Motor neuron (in vitro differentiated cells): Measurements from ENCODE around the gene B4GALT3. TPM values are rescaled to one million over a fixed set of nuclear protein-coding genes. Genes with fewer than 3 reads are reported as not detected.

Experiments
- ATAC-seq, 8 experiments: fragments of 200-7000 bp; cut with Tn5 transposase; replicated peaks in 6 of 8; 2 replicates each; pipeline ENCODE4 v1.8.0; 2021; ENCODE audit warnings: mild to moderate bottlenecking in 8 of 8, moderate library complexity in 8 of 8
- H3K27ac ChIP-seq, 2 donors: fragments of 250-450 bp; sonication (Bioruptor Pico); 2 replicates each; pipeline ENCODE4 v1.9.0; 2021; ENCODE audit warnings: antibody characterized with exemption in 2 of 2, mild to moderate bottlenecking in 2 of 2, moderate library complexity in 1 of 2
- H3K4me1 ChIP-seq, 2 donors: fragments of 250-450 bp; sonication (Bioruptor Pico); replicated peaks in 1 of 2; 2 replicates each; pipeline ENCODE4 v1.6.1; 2021; ENCODE audit warnings: antibody characterized with exemption in 2 of 2, mild to moderate bottlenecking in 2 of 2, moderate library complexity in 1 of 2
- H3K4me3 ChIP-seq, 5 donors: fragments of 250-450 bp; sonication (Bioruptor Pico); 2 replicates each; pipeline ENCODE4 v1.9.0; 2021; ENCODE audit warnings: antibody characterized with exemption in 5 of 5, mild to moderate bottlenecking in 5 of 5, moderate library complexity in 4 of 5
- WGBS, 10 experiments: fragments of 450-650 bp; shearing (Covaris generic); methylation state at CpG; one replicate each; pipeline ENCODE4 v1.0.0; 2022; 5-methylcytosine and 5-hydroxymethylcytosine counted together
- in situ Hi-C, 9 experiments: fragments of 400-800 bp; cut with MboI; loops; one replicate each; pipeline ENCODE4 v1.15.0; 2021; ENCODE audit warnings: low sequenced_read_pairs in 9 of 9, low pct_unique_long_range_greater_than_20kb in 2 of 9; ENCODE audit not compliant: unreplicated experiment in 9 of 9
- total RNA-seq, 8 experiments: library from RNA; unstranded; fragments of 300-600 nt; gene quantifications; 2 replicates each; pipeline versions ENCODE4 v1.2.3 to v1.2.4, GENCODE V29; 2022

Gene B4GALT3
- total RNA-seq, 8 experiments from 2014 or later: 32.2 to 50.4 (median 39.9) TPM

DNA sequence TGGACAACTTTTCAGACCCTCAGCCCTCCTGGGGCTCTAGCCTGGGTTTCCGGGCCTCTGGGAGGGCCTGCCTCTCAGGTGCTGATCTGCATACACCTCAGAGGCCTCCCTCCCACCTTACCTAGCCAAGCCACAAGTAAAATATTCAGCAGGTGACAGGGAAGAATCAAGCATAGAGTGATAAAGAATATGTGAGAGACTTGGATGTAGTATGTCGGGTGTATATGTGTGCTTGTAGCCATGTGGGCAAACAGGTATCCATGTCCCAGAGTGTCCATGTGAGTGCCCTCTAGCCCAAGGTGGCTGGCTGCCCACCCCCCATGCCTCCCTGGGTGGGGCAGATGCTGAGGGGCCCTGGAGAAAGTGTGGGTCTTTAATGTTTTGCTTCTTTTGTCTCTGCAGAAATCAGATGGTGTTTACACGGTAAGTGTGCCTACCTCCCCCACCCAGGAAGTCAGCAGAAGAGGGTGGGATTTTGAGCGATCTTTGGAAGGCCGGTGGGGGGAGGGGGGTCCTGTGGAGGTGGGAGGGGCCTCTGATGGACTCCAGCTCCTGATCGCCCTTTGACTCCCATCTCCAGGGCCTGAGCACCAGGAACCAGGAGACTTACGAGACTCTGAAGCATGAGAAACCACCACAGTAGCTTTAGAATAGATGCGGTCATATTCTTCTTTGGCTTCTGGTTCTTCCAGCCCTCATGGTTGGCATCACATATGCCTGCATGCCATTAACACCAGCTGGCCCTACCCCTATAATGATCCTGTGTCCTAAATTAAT, 41.2 kb upstream of the B4GALT3 start:
- 74 to 100% (median 83%) methylated on average over 1 to 5 of the region's 8 CpGs; no CpG with 5 or more reads in 5 of the 10 experiments for WGBS, 10 experiments
- no peak for ATAC-seq
- in situ Hi-C loops: loop anchor here in 6 of 9 experiments (5.0 to 25.0 kb wide), 3 partner anchors 164 to 519 kb away; partner anchors contain the start of gene DUSP12 (in 2 of the 6)
- Histone ChIP-seq H3K27ac (no peak overlapping the region), H3K4me3 (no peak overlapping the region), H3K4me1 (no peaks in the 10 kb centered on the region)

DNA sequence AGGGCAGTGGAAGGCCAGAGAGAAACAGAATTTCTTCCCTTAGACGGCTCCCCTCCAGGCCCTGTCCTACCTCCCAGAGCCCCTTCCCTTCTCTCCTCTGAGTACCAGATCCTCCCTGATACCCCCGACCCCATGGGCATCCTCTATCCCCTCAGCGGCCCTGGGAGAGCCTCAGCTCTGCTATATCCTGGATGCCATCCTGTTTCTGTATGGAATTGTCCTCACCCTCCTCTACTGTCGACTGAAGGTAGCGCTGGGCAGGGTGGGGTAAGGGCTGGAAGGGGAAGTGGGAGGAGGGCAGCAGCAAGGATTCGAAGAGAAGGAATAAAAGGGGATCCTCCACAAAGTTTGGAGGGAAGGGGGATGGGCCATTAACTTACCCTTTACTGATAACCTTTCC, 40.5 kb upstream of the B4GALT3 start:
- H3K4me1 ChIP-seq: no peaks in the 10 kb centered on the region
- in situ Hi-C loops: loop anchor here in 6 of 9 experiments (5.0 to 25.0 kb wide), 3 partner anchors 164 to 519 kb away; partner anchors contain the start of gene DUSP12 (in 2 of the 6)
- no peak for ATAC-seq
- H3K4me3 ChIP-seq: no peak overlapping the region
- no peak overlapping the region for H3K27ac ChIP-seq
- 61 to 90% (median 79%) methylated on average over 1 to 4 of the region's 6 CpGs; no CpG with 5 or more reads in 6 of the 10 experiments for WGBS, 10 experiments

DNA sequence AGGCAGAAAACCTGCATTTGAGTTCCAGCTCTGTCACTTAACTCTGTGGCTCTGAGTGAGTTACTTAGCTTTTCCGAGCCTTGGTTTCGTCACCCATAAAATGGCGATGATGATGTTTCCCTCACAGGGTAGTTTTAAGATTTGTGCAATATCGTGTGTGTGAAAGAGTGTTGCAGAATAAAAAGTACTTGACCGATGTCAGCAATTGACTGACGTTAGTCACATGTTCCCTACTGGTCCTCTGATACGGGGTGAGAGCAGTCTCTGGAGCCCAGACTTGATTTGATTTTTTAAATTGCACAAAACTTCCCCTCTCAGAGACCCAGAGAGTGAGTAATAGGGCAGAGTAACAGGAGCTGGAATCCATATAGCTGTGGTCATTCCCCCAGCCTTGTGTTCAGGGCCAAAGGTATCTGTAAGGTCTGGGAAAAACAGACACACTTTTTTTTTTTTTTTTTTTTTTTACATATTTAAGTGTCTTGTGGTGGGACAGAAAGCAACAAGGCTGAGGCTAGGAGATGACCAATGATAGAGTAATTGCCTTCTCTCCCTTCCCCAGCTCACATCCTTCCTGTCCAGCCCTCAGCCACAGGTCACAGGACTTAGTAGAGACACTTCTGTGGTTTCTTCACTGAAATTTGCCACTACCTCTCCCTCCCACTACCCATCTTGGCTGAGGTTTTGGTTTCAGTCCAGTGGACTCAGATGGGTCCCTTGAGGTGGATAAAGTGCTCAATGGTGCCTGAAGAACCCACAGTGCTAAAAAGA, 39.8 kb upstream of the B4GALT3 start:
- no peak overlapping the region for H3K27ac ChIP-seq

DNA sequence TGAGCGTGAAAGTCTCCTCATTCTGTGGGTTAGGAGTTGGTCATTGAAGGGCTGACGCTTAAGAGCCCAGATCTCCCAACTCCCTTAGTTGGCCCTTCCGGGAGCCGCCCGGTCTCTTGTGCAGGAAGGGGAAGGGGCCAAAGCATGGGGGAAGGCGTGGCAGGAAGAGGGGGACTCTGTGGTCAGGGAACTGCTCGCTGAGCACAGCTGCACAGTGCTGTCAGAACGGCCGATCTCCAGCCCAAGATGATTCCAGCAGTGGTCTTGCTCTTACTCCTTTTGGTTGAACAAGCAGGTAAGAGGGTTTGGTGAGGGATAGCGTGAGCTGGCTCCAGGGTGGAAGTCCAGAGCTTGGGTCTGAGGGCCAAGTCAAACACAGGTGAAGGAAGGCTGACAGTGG, 37.8 kb upstream of the B4GALT3 start, which contains the start of gene FCER1G:
FCER1G (plus strand) TSS at position 220 of the 400 bp plus-strand sequence; CDS start at position 247, 27 bp downstream.
- in situ Hi-C loops: loop anchor here in 6 of 9 experiments (5.0 to 25.0 kb wide), 3 partner anchors 167 to 522 kb away; partner anchors contain the start of gene DUSP12 (in 2 of the 6)
- no peak within 1 kb of the TSS for H3K27ac ChIP-seq
- no peak within 1 kb of the TSS for H3K4me3 ChIP-seq
- no peaks in the 10 kb centered on the region for H3K4me1 ChIP-seq
- no peak for ATAC-seq
- WGBS, 10 experiments: 80 to 100% (median 92%) methylated on average over 1 to 6 of the region's 10 CpGs; no CpG with 5 or more reads in 3 of the 10 experiments

More for the DNA sequence above, 39.8 kb upstream of the B4GALT3 start:
- in situ Hi-C loops: loop anchor here in 6 of 9 experiments (5.0 to 25.0 kb wide), 3 partner anchors 165 to 520 kb away; partner anchors contain the start of gene DUSP12 (in 2 of the 6)
- Histone ChIP-seq H3K4me3 (no peak overlapping the region), H3K4me1 (no peaks in the 10 kb centered on the region)
- WGBS, 10 experiments: 0 to 100% (median 59%) methylated on average over 1 to 7 of the region's 7 CpGs
- peak in 5 of 8 experiments; percentile 17 to 59 (median 39) for ATAC-seq

DNA sequence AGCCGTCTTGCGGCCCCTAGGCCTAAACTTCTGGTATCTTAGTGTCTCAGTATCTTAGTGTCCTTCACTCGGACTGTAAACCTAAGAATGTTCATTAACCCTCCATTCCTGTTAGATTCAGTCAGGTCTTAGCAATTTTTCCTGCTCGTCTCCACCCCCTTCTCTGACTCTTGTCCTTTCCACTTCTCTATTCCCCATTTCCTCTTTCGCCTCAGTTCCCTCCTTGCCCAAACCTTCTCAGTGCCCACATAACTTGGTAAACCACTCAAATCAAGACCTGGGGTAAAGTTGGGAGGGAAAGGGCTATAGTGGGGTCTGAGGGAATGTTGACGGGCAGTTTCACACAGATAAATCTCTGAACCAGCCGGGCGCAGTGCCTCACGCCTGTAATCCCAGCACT, 37.1 kb upstream of the B4GALT3 start:
- no peaks in the 10 kb centered on the region for H3K4me1 ChIP-seq
- H3K4me3 ChIP-seq: no peak overlapping the region
- no peak overlapping the region for H3K27ac ChIP-seq
- ATAC-seq: no peak
- in situ Hi-C loops: loop anchor here in 5 of 9 experiments (25.0 kb wide), 2 partner anchors 173 to 523 kb away; partner anchors contain the start of gene DUSP12 (in 2 of the 5)
- 87 to 100% (median 98%) methylated on average over 1 to 9 of the region's 9 CpGs; no CpG with 5 or more reads in 1 of the 10 experiments for WGBS, 10 experiments

DNA sequence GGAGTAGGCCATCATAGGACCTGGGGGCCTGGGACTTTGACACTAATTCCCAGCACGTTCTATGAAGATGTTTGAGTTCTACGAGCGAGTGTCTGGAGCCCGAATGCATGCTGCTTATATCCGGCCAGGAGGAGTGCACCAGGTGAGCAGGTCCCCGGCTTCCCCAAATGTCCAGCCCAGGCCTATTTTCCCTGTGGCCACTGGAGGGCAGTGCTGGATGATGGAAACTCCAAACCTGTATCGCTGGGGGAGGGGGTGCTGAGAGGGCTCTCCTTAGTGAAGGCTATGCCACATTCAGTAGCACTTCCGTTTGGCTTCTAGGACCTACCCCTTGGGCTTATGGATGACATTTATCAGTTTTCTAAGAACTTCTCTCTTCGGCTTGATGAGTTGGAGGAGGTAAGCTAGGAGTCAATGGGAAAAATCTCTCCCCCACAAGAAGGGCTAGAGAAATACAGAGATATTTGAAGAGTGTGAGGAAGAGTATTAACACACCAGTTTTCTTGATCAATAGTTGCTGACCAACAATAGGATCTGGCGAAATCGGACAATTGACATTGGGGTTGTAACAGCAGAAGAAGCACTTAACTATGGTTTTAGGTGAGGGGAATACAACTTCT, 32.6 kb upstream of the B4GALT3 start:
- Histone ChIP-seq H3K27ac (no peak overlapping the region), H3K4me1 (no peaks in the 10 kb centered on the region), H3K4me3 (no peak overlapping the region)
- ATAC-seq: peak; percentile 74 to 98 (median 84)
- 3 to 100% (median 45%) methylated on average over 1 to 11 of the region's 11 CpGs for WGBS, 10 experiments
- in situ Hi-C loops: loop anchor here in 6 of 9 experiments (10.0 to 25.0 kb wide), 3 partner anchors 175 to 527 kb away; partner anchors contain the start of gene DUSP12 (in 2 of the 6)

DNA sequence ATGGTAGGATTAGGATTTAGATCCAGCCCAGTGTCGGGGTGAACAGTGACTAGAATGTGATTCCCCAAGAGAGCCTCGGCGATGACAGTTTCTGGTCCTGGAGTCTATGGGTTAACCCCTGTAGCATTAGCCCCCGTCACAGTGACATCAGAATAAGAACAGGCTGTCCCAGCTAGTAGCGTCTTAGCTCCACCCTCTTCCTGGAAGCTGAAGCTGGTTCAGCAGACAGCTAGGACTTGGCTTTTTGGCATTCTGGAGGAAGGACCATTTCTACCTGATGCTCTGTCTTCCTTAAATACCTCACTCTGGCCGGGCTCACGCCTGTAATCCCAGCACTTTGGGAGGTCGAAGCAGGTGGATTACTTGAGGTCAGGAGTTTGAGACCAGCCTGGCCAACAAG, 29.9 kb upstream of the B4GALT3 start:
- Histone ChIP-seq H3K27ac (no peak overlapping the region), H3K4me3 (no peak overlapping the region), H3K4me1 (peaks cover 6% of the 10 kb centered on the region in 2 donors)
- 72 to 100% (median 91%) methylated on average over 1 to 8 of the region's 8 CpGs; no CpG with 5 or more reads in 2 of the 10 experiments for WGBS, 10 experiments
- peak in 2 of 8 experiments; percentile 12 to 44 for ATAC-seq
- in situ Hi-C loops: loop anchor here in 6 of 9 experiments (10.0 to 25.0 kb wide), 3 partner anchors 178 to 530 kb away; partner anchors contain the start of gene DUSP12 (in 2 of the 6)

DNA sequence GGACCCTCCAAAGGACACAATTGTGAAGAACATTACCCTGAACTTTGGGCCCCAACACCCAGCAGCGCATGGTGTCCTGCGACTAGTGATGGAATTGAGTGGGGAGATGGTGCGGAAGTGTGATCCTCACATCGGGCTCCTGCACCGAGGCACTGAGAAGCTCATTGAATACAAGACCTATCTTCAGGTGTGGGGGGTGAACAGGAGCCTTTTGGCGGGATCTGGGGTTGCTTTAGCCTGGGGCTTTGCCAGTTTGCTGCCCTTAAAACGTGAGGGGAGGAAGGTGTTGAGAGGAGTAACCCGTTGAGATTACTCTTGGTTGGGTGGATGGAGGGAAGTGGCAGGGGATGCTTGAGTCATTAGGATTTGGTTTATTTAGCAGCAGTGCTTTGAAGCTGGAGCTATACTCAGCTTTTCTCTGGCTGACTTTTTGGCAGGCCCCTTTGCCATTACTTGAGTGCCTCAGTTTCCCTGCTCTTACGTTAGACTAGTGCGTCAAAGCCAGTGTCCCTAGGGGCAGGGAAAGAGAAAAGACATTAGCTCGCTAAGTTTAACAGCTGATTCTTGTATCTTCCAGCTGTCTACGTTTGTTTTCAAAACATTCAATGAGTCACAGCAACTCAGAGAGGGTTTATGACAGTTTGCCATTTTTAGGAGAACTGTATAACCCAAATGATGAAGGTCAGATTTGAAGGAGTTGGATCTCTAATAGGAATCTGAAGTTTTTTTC, 29.3 kb upstream of the B4GALT3 start:
- Histone ChIP-seq H3K4me1 (peaks cover 8 to 9% of the 10 kb centered on the region in 2 donors), H3K4me3 (no peak overlapping the region), H3K27ac (no peak overlapping the region)
- WGBS, 10 experiments: 0 to 100% (median 91%) methylated on average over 1 to 11 of the region's 12 CpGs; no CpG with 5 or more reads in 1 of the 10 experiments
- in situ Hi-C loops: loop anchor here in 6 of 9 experiments (10.0 to 25.0 kb wide), 3 partner anchors 178 to 531 kb away; partner anchors contain the start of gene DUSP12 (in 2 of the 6)
- ATAC-seq: no peak

DNA sequence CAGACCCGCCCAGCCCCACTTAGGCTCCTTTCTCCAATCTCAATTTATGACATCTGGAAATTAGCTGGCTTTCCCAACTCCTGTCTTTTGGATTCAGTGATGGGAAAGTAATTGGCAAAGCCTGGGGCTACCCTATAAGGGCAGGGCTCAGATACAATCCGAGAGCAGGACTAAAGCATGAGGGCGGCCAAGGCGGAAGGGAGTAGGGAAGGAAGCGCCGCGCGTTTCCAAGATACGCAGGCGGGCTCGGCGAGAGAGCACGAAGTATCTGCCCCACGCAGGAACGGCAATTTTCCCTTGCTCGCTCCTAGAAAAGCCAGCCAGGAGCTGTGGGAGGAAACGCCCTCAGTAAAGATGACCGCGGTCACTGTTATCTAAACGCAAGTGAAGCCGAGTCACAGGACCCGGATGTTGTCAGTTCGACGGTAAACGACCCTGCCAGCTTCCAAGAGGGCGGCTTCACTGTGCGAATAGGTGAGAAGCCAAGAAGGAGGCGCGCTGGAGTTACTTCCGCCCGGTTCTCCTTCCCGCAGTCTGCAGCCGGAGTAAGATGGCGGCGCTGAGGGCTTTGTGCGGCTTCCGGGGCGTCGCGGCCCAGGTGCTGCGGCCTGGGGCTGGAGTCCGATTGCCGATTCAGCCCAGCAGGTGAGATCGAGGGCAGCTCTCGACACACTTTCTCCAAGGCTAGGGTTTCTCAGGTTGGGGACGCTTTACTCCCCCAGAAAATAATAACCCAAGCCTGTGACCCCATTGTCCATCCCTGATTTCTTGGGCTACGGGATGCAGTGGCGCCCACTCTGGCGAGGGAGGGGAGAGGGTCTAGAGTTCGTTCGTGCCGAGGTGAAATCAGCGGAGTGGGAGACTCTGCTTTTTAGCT, 24.8 kb upstream of the B4GALT3 start, which contains the start of gene NDUFS2:
NDUFS2 (plus strand) TSS at position 532 of the 877 bp plus-strand sequence; CDS start at position 551, 19 bp downstream.
- 0 to 7% (median 2%) methylated on average over 2 to 40 of the region's 53 CpGs; no CpG with 5 or more reads in 1 of the 10 experiments for WGBS, 10 experiments
- Histone ChIP-seq H3K4me3 (peak within 1 kb of the TSS; percentile 72 to 94 (median 79)), H3K27ac (peak within 1 kb of the TSS; percentile 92 to 96), H3K4me1 (peaks cover 26 to 33% of the 10 kb centered on the region in 2 donors)
- ATAC-seq: peak; percentile 36 to 96 (median 92)
- in situ Hi-C loops: loop anchor here in 6 of 9 experiments (10.0 to 25.0 kb wide), 3 partner anchors 183 to 535 kb away; partner anchors contain the start of gene DUSP12 (in 2 of the 6)

DNA sequence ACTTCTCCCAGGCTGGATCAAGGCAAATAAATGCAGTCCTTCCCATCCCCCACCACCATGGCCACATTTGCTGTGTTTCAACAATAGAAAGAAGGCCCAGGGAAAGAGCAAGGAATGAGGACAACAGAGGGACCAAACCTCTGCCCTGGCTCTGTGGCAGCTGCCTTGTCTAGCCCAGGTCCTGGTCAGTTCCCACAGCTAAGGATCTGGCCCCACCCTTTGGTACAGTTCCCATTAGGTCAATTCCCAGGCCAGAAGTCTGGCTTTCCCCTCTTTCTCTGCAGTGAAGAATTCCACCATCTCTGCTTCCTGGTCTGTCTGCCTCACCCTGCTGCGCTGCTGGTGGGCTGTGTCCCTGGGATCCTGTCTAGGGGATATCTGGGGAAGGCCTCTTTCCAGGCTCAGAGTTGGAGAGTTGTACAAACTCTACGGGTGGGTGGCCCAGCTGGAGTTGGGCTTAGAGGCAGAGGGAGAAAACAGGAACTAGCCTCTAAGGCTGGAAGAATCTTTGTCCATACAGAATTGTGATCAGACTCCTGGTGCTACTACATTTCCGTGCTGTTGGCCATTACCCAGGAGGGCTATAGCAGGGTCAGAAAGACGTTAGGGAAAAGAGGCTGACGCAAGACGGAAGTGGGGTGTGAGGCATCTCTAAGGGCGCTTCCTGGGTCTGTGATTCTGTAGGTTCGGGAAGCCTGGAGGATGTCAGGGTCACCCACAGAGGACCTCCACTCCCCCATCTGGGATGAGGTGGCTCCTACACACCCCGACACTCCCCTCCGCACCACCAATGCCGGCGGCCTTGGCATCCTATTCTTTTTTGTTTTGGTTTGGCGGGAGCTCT, 23.9 kb upstream of the B4GALT3 start:
- H3K4me1 ChIP-seq: peaks cover 26 to 35% of the 10 kb centered on the region in 2 donors
- WGBS, 10 experiments: 0 to 100% (median 72%) methylated on average over 1 to 13 of the region's 13 CpGs; no CpG with 5 or more reads in 3 of the 10 experiments
- peak in 6 of 8 experiments; percentile 3 to 29 (median 12) for ATAC-seq
- peak overlapping the region; percentile 72 to 94 (median 79) for H3K4me3 ChIP-seq
- in situ Hi-C loops: loop anchor here in 6 of 9 experiments (10.0 to 25.0 kb wide), 3 partner anchors 184 to 536 kb away; partner anchors contain the start of gene DUSP12 (in 2 of the 6)
- H3K27ac ChIP-seq: peak overlapping the region; percentile 92 to 96
